CD4-positive, alpha-beta T cell treated with Interleukin-17A for 1 hour (primary cell): ENCODE results near the gene DBF4B.
"Not testable (repeated sequence)": the region's sequence is repeated elsewhere in the genome, so short reads cannot be mapped to it uniquely, and the experiment has no call there.

Source experiments
- DNase-seq: peaks from one replicate; pipeline ENCODE4 v3.0.0-alpha.2; 2020

The DBF4B gene

DNA sequence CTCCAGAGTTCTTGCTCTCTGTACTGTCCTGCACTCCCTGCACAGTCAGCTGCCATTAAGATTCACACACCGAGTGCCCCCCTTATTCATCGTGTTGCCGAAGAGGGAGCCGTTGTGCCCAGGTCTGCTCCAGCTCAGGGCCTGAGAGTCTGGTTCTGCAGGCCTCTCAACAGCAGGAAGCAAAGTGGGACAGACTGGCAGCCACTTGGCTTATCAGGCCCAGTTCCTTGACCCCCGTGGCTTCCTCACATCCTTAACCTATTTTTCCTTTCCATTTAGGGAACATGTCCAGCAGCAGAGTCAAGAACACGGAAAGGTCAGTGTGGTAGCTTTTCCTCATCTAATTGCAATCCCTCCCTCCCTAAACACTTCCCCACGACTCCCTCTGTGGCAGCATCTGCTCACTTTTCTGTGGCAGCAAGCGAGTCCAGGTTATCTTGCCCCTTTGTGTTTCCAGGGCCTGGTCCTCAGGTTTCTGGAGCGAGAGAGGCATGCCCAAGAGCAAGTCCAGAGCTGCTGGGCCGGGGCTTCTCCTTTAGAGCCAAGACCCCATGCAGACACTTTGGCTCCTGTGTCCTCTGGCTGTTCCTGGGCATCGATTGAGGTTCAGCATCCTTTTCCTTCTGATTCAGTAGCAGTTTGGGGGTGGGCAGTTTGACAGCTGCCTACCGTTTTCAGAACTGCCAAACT lies 28.2 kb downstream of the DBF4B start:
- no peak for DNase-seq

- no peak for DNase-seq
Observed at GRCh38 chr17:44738214-44738906, 29.9 kb downstream of the DBF4B start.

DNA sequence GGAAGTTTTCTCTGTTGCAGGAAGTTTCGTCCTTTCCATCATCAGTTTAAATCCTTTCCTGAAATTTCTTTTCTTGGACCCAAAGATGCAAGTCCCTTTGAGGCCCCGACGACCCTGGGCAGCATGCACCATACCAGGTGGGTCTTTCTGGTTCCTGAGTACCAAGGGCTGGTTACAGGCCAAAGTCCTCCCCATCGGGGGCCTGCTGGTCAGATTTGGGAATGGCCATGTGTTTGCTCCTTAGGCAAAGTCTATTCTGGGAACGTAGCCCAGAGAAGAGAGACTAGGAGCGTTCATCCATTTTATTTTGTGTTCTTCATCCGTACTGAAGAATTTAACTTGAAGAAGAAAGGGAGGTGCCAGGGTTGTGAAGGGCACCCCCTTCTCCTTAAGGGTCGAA lies 32.9 kb downstream of the DBF4B start:
- no peak for DNase-seq

DNA sequence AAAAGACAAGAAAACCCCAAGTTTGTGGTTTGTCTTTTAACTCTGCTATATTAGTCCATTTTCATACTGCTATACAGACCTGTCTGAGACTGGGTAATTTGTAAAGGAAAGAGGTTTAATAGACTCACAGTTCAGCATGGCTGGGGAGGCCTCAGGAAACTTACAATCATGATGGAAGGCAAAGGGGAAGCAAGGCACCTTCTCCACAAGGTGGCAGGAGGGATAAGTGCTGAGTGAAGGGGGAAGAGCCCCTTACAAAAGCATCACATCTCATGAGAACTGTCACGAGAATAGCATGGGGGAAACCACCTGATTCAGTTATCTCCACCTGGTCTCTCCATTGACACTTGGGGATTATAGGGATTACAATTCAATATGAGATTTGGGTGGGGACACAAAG lies 36.8 kb downstream of the DBF4B start:
- no peak for DNase-seq

GRCh38 chr17:44745738-44746137 lies 37.3 kb downstream of the DBF4B start:
- not testable (repeated sequence) for DNase-seq

- no peak for DNase-seq
Observed at GRCh38 chr17:44747566-44747965, 39.1 kb downstream of the DBF4B start.

GRCh38 chr17:44749076-44749979 lies 40.9 kb downstream of the DBF4B start:
- no peak for DNase-seq

DNA sequence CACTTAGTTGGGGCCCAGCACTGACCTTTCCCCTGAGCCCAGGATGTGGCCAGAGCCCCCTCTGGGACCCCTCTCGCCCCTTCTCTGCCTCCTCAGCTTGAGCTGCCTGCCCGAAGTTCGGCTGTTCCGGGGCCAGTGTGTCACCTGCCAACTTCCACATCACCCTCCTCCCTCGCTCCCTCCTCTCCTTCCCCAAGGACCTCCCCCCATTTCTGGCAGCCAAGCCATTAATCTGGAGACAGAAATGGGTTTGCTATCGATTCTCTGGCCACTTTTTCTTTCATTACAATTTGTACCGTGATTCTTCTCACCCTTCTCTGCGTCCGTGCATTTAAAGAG lies 41.5 kb downstream of the DBF4B start:
- no peak for DNase-seq

DNA sequence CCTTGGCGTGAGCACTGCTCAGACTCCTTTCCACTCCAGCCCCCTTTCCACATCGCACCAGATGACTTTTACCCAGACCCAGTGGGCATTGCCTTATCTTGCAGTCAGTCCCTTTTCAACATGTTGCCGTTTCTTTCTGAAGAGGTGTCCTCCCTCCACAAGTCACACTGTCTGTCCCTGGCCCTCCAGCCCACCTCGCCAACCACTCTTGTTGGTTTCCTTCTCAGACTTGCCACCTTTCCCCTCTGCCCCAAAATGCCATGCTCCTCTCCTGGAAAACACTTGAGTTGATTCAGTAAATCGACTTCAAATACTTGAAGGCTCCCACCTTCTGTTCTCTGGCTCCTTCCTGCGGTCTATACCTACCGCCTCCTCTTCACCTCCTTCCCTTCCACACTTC lies 42.9 kb downstream of the DBF4B start:
- DNase-seq: no peak

GRCh38 chr17:44751806-44752205 lies 43.3 kb downstream of the DBF4B start:
- DNase-seq: no peak

- no peak for DNase-seq
Observed at GRCh38 chr17:44752953-44753861, 44.7 kb downstream of the DBF4B start.

- DNase-seq: no peak
Observed at GRCh38 chr17:44754276-44754675, 45.8 kb downstream of the DBF4B start.

DNA sequence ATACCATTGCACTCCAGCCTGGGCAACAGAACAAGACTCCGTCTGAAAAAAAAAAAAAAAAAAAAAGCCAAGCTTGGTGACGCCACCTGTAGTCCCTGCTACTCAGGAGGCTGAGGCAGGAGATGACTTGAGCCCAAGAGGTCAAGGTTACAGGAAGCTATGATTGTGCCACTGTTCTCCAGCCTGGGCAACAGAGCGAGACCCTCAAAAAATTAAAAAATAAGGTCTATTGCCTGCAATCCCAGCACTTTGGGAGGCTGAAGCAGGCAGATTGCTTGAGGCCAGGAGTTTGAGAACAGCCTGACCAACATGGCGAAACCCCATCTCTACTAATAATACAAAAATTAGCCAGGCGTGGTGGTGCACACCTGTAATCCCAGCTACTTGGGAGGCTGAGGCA lies 46.7 kb downstream of the DBF4B start:
- DNase-seq: not testable (repeated sequence)

DNA sequence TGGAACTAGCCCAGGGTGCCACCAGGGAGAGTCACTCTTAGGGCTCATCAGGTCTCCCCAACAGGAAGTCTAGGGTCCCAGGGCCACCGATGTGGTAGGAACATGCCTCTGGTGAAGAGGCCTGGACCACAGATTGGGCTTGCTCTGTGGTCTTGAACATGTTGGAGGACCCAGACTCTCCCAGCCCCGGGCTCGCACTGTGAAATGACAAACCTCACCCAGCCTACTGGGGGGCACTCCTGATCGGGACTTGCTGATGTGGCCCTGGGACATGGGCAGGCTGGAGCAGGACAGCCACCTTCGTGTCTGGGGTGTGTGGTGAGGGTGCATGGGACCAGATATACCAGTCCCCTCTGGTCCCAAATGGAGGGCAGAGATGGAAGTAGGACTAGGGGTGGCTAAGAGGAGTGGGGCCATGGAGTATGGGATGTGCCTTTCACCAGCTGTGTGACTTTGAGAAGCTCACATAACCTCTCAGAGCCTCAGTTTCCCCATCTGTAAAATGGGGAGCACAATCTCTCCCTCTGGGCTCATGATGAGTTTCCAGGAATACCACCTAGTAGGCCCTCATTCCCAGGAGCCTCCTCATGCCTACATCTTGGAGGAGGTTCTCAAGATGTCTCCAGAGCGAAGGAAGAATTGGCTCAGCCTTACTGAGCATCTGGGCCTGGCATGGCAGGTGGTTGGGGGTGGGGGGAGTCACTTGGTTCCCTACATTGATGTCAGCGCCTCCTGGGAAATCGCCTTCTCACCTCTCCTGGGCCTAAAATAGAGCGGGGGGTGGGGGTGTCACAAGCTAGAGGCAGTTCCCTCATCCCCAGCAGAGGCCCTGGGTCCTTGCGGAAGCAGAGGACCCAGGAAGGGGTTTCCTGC lies 48.8 kb downstream of the DBF4B start:
- DNase-seq: no peak

DNA sequence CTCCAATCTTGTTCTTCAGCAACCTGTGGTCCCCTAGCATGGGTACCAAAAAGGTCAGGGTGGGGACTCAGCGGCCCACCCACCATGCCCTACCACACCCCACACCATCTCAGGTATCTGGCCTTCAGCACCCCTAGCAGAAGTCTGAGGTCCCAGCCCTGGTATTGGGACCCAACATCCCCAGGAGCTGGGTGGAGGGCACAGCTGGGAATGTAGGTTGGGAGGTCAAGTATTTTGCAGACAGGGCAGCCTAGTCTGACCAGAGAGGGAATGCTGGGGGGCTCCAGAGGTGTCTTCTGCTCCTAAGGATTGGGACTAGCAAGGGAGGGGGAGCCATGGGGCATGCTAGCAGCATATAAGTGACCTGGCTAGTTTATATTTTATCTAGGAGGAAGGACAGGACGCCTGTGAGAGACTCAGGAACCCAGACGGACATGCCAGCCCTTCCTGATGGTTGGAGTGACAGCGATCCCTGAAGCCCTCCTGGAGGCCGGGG lies 49.5 kb downstream of the DBF4B start:
- DNase-seq: no peak

DNA sequence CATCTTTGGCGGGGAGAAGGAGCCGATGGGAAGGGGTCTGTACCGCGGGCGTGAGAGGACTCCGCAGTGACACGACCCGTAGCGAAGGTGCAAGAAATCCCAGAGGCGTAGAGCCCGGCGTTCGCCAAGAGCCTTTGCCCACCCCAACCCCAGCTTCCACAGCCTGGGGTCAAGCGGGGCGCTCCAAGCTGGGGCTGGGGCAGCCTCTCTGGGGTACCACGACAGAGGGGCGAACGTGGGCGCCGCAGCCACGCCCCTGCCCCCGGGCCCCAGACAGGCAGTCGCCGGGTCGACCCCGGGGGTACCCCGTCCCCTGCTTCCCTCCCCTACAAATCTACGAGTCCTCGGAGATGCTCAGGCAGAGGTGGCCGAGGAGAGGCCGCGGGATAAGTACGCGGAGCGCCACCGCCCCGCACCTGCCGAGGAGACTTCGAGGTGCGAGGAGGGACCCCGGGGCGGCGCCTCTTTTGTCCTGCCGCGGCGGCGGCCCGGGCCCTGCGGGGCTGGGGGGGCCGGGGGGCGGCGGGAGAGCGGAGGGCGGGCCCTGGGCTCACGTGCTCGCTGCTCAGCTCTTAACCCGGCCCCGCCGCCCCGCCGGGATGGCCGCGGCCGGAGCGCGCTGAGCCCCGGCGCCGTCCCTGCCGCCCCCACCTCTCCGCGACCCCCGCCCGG lies 50.1 kb downstream of the DBF4B start, which contains the start of gene ADAM11:
TSS of gene ADAM11 (plus strand) at position 575 of the 672 bp plus-strand sequence. CDS start 212 bp downstream, outside the sequence.
- no peak for DNase-seq

DNA sequence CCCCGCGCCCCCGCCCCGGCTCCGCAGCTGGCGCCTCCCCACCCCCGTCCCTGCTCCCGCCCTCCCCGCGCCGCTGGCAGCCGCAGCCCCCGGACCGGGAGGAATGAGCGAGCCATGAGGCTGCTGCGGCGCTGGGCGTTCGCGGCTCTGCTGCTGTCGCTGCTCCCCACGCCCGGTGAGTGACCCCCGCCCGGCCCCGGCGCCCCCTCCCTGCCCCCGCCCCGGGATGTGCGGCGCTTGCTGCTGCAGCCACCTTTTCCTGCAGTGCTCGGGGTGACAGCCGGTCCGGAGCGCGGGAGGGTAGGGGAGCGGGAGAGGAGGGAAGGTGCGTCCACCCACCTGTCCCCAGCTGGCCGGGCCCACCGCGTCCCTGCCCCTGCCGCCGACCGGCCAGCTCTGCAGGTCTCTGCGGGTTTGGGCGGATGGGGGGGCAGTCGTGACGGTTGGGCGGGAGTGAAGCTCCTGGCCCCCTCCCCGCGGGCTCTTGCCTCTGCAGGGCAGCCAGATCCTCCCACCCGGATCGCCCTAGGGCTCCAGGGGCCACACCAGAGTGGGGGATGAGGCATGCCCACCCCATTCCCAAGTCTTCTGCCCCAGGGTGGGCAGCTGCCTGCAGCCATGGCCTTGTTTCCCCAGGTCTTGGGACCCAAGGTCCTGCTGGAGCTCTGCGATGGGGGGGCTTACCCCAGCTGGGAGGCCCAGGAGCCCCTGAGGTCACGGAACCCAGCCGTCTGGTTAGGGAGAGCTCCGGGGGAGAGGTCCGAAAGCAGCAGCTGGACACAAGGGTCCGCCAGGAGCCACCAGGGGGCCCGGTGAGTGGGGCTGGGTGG lies 50.8 kb downstream of the DBF4B start:
- no peak for DNase-seq

- no peak for DNase-seq
Observed at GRCh38 chr17:44759916-44760243, 51.4 kb downstream of the DBF4B start.

GRCh38 chr17:44760474-44761308 lies 52.2 kb downstream of the DBF4B start:
- DNase-seq: no peak
